Muscle layer of colon (tissue), 2 donors: ENCODE results near the gene LGR4.
"Not testable (repeated sequence)": the region's sequence is repeated elsewhere in the genome, so short reads cannot be mapped to it uniquely, and the experiment has no call there.

Source experiments
- H3K27ac ChIP-seq: one replicate; pipeline ENCODE4 v1.7.0; 2013; ENCODE audit warnings: low read depth, mild to moderate bottlenecking, low read length, moderate library complexity
- H3K27me3 ChIP-seq, 2 donors: one replicate each; pipeline ENCODE4 v1.7.0; 2013; ENCODE audit warnings: low read length in 2 of 2, mild to moderate bottlenecking in 2 of 2; ENCODE audit not compliant: insufficient read depth in 2 of 2, control insufficient read depth in 1 of 2
- H3K36me3 ChIP-seq: one replicate; pipeline ENCODE4 v1.7.0; 2013; ENCODE audit warnings: mild to moderate bottlenecking, low read length; ENCODE audit not compliant: insufficient read depth
- H3K4me1 ChIP-seq: one replicate; pipeline ENCODE4 v1.7.0; 2013; ENCODE audit warnings: mild to moderate bottlenecking, low read length; ENCODE audit not compliant: insufficient read depth
- H3K4me3 ChIP-seq, 2 donors: one replicate each; pipeline ENCODE4 v1.7.0; 2013; ENCODE audit warnings: low read length in 2 of 2, low read depth in 1 of 2, mild to moderate bottlenecking in 1 of 2, moderate library complexity in 1 of 2
- H3K9ac ChIP-seq: one replicate; pipeline ENCODE4 v1.7.0; 2013; ENCODE audit warnings: low read length
- H3K9me3 ChIP-seq: one replicate; pipeline ENCODE4 v1.7.0; 2013; ENCODE audit warnings: mild to moderate bottlenecking, low read length
- donor health status: abdominal sarcoma.
- donor health status: Adenocarcinoma of cecum.

The LGR4 gene

DNA sequence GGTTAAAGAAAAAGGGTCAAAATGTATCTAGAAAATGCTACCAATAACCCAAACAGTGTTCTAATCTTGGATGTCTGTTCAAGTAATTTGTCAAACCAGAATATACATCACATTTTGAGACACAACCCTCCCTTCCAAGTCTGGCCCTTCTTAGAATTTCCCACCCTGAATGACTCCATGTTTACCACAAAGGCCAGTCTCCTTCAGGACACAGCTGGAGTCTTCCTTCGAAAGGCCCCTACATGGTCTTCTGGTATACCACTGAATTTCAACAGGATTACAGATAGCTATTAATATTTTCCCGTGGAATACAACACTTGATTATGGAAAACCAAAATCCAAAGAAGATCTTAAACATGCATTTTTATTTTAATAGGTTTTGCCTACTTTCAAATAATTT lies 119.8 kb downstream of the LGR4 start:
- Histone ChIP-seq H3K4me1 (peaks cover 2% of the 10 kb centered on the region), H3K9me3 (no peaks in the 10 kb centered on the region), H3K27ac (no peak overlapping the region), H3K27me3 (no peaks in the 10 kb centered on the region), H3K9ac (no peak overlapping the region), H3K4me3 (no peak overlapping the region), H3K36me3 (no peaks in the 10 kb centered on the region)

DNA sequence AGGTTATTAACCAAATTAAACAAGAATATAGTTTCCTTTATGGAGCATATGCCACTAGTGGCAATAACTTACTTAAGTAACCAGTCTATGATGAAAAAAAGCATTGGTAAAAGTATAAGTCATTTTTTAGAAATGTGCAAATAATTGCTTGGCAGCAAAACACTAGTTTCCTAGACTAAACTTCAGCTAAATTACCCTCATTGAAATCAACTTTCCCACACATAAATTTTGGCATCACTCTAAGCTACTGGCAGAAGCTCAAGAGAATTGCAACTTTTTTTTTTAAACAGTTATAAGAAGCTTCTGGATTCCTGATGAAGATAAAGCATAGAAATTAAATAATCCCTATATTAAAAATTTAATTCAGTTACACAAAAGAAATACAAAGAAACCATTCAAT lies 122.1 kb downstream of the LGR4 start:
- no peaks in the 10 kb centered on the region for H3K27me3 ChIP-seq

DNA sequence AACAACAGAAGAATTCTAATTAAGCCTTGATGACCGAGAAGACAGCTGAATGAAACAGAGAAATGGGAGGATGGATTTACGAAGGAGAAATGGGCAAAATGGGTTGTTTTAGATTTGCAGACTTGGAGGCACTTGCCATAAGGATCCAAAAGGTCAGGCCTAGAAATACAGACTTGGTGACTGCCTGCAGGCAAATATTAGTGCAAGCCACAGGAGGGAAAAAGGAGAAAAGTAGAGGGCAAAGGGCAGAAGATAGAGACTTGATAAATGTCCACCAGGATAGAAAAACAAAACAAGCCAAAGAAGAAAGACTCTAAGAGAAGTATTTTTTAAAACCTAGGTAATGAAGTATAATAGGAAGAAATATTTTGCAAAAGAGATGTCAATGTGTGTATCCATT lies 122.7 kb downstream of the LGR4 start:
- Histone ChIP-seq H3K9me3 (no peaks in the 10 kb centered on the region), H3K36me3 (no peaks in the 10 kb centered on the region), H3K27ac (no peak overlapping the region), H3K9ac (no peak overlapping the region), H3K4me3 (no peak overlapping the region), H3K27me3 (no peaks in the 10 kb centered on the region), H3K4me1 (peaks cover 5% of the 10 kb centered on the region)

More for the DNA sequence above, 122.1 kb downstream of the LGR4 start:
- no peaks in the 10 kb centered on the region for H3K9me3 ChIP-seq
- H3K9ac ChIP-seq, result no peak overlapping the region
- no peak overlapping the region for H3K27ac ChIP-seq
- no peak overlapping the region for H3K4me3 ChIP-seq
- no peaks in the 10 kb centered on the region for H3K36me3 ChIP-seq
- peaks cover 5% of the 10 kb centered on the region for H3K4me1 ChIP-seq

DNA sequence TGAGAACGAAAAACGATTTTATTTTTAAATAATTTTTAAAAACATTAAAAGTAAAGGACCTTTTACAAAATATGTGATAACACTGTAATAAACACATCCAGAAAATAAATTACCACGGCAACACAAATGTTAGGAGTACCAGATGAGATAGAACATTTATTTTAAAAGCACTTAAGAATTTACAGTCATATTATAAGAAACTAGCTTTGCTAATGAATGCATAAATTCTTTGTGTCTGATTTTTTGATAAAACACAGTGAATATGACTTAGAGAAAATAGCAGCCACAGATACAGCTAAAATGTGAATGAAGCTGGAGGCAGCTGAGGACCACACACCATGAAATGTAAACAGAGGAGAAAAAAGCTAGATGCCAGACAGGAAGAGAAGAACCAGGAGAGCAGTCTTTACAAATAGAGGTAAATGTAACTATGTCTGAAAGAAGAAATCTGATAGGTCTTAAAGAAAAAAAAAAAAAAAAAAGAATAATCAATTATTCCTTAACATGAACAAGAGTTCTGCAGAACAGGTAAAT lies 124.2 kb downstream of the LGR4 start:
- Histone ChIP-seq H3K27me3 (no peaks in the 10 kb centered on the region), H3K4me1 (peaks cover 5% of the 10 kb centered on the region), H3K9me3 (no peaks in the 10 kb centered on the region), H3K27ac (no peak overlapping the region), H3K9ac (no peak overlapping the region), H3K36me3 (no peaks in the 10 kb centered on the region), H3K4me3 (no peak overlapping the region)

DNA sequence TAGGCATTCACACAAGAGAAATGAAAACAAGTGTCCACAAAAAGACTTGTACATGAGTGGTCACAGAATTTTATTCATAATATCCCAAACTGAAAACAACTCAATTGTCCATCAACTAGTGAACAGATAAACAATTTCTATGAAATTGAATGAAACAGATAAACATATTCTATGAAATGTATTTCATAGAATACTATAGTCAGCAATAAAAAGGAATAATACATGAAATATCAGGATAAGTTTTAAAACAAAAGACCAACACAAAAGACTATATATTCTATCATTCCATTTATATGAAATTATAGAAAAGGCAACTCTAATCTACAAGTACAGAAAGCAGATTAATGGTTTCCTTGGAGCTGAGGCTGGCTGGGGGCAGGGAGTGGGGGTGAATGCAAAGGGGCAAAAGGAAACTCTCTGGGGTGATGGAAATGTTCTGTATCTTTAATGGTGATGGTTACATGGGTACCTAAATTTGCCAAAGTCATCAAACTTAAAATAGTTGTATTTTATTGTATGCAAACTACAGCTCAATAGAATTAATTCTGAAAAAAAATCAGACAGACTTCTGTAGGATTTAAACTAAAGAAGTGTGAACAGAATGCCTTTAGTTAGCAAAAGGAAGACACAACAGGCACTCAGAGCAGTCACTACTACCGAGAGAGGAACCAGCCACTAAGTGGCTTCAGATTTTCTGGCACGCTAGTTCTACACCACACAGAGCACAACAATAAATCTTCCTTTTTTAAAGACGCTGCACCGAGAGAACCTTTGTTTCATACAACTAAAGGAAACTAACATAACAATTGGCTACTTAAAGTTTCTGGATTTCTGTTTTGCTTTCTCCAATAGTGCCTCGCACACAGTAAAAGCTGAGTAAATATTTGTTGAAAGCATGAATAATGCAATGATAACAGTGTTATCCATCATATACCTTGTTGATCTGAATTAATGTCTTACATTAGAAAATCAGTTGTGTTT lies 124.9 kb downstream of the LGR4 start:
- no peak overlapping the region for H3K4me3 ChIP-seq
- H3K36me3 ChIP-seq, result no peaks in the 10 kb centered on the region
- no peak overlapping the region for H3K27ac ChIP-seq
- no peaks in the 10 kb centered on the region for H3K27me3 ChIP-seq
- no peaks in the 10 kb centered on the region for H3K9me3 ChIP-seq
- H3K4me1 ChIP-seq, result peaks cover 5% of the 10 kb centered on the region
- no peak overlapping the region for H3K9ac ChIP-seq

DNA sequence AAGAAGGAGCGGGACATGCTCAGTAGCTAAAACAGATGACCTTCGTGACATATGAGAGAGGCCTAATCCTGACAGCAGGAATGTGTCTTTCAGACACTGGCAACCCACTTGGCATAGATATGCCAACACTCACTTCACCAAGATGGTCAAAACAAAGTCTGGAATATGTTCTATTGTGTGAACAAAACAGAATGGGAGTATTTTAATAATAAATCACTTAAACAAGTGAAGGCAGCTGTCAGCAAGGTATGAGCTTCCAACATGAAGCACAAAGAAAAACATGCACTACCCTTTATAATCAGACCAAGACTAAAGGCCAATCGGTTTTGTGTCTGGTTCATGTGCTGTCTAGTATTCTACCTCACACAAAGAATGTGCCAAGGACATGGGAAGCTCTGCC lies 132.6 kb downstream of the LGR4 start:
- Histone ChIP-seq H3K9me3 (no peaks in the 10 kb centered on the region), H3K27ac (no peak overlapping the region), H3K36me3 (no peaks in the 10 kb centered on the region), H3K9ac (no peak overlapping the region), H3K4me3 (no peak overlapping the region), H3K27me3 (no peaks in the 10 kb centered on the region), H3K4me1 (no peaks in the 10 kb centered on the region)

DNA sequence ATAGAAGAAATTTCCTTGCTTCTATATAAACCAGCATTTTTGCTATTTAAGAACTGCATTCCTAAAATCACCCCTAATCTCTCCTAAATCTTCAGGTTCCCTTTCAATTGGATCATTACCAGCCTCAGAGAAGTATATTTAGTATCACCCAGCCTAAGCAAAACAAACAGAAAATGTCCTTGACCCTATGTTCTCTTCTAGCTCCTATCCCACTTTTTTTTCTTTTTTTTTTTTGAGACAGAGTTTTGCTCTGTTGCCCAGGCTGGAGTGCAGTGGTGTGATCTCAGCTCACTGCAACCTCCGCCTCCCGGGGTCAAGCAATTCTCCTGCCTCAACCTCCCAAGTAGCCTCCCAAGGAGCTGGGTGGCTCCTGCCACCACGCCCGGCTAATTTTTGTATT lies 137.8 kb downstream of the LGR4 start:
- not testable (repeated sequence) for H3K9ac ChIP-seq, H3K4me1 ChIP-seq, H3K27ac ChIP-seq, H3K27me3 ChIP-seq, H3K4me3 ChIP-seq, H3K36me3 ChIP-seq, H3K9me3 ChIP-seq

DNA sequence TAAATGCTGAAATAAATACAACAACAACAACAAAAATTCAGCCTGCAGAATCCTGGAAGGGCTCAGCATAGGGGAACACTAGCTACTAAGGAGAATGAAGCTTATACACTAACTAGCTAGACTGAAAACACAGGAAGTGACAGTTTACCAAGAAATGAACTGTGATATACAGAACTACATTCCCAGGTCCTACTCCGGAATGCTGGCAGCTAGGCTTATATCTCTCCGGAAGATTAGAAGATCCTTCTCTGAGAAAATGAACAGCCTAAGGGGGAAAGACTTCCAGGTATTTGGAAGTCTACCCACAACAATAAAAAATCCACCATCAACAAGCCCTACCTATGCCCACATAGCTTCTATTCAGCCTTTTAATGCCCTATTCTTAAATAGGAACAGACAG lies 140.6 kb downstream of the LGR4 start:
- Histone ChIP-seq H3K4me1 (no peaks in the 10 kb centered on the region), H3K9ac (no peak overlapping the region), H3K9me3 (no peaks in the 10 kb centered on the region)

DNA sequence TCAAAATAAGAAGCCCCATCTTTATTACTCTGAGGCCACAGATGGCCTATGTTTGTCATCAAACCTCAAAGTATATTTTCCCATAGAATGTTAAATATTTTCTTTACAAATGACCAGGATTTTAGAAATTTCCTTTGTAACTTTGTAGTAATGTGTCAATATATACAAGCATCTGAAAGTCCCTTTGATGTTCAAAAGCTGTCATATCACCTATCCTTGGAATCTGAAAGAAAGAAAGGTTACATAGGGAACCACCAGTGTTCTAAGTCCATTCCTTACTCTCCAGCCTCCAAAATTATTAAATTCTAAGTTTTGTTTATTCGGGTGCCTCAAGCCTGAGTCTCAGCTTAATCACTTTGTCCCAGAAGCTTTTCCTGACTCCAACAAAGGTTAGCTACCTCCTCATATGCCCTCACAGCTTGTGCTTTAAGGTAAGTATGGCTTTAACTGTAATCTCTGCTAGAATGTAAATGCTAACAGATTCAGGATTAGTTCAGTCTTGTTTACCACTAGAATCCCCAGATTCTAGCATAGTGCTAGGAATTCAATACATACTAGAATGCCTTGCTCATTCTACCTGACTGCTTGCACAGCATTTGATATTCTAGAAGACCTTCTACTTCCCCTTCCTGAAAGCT lies 141.8 kb downstream of the LGR4 start:
- Histone ChIP-seq H3K4me3 (no peak overlapping the region), H3K9ac (no peak overlapping the region), H3K36me3 (no peaks in the 10 kb centered on the region), H3K27ac (no peak overlapping the region), H3K4me1 (no peaks in the 10 kb centered on the region), H3K27me3 (no peaks in the 10 kb centered on the region), H3K9me3 (no peaks in the 10 kb centered on the region)

More for the DNA sequence above, 140.6 kb downstream of the LGR4 start:
- Histone ChIP-seq H3K27me3 (no peaks in the 10 kb centered on the region), H3K36me3 (no peaks in the 10 kb centered on the region), H3K4me3 (no peak overlapping the region), H3K27ac (no peak overlapping the region)

DNA sequence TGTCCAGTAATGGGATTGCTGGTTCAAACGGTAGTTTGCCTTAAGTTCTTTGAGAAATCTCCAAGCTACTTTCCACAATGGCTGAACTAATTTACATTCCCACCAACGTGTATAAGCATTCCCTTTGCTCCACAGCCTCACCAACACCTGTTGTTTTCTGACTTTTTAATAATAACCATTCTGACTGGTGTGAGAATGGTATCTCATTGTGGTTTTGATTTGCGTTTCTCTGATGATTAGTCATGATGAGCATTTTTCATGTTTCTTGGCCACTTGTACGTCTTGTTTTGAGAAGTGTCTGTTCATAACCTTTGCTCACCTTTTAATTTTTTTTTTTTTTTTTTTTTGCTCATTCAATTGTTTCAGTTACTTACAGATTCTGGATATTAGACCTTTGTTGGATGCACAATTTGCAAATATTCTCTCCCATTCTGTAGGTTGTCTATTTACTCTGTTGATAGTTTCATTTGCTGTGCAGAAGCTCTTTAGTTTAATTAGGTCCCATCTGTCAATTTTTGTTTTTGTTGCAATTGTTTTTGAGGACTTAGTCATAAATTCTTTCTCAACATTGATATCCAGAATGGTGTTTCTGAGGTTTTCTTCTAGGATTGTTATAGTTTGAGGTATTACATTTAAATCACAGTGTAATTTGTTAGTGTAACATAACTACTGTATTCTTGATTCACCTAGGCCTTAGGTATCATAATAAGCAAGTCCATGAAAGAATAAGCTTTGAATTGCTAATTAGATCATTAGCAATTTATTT lies 142.5 kb downstream of the LGR4 start:
- Histone ChIP-seq H3K4me3 (no peak overlapping the region), H3K27ac (no peak overlapping the region), H3K9me3 (no peaks in the 10 kb centered on the region), H3K9ac (no peak overlapping the region), H3K27me3 (no peaks in the 10 kb centered on the region), H3K36me3 (no peaks in the 10 kb centered on the region), H3K4me1 (no peaks in the 10 kb centered on the region)

DNA sequence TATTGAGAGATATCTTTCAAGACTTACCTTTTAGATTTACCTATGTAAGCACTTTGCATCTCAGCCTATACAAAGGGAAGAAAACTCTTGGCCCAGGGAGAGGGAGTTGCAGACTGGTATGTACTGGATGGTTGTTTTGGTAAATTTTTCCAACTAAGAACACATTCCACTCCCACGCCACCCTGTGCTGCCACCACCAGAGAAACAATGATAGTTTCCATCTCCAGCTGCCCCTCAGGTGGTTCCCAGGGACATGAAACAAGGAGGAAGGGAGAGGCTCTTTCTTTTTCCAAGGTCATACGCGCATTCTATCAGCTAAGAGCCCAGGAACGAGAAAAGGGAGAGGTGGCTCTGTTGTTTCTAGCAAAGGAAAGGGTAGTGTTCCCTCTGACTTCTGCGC lies 144.0 kb downstream of the LGR4 start:
- H3K27me3 ChIP-seq, result no peaks in the 10 kb centered on the region
- H3K9me3 ChIP-seq, result no peaks in the 10 kb centered on the region
- H3K4me1 ChIP-seq, result no peaks in the 10 kb centered on the region
- no peak overlapping the region for H3K9ac ChIP-seq
- H3K27ac ChIP-seq, result no peak overlapping the region
- no peaks in the 10 kb centered on the region for H3K36me3 ChIP-seq
- H3K4me3 ChIP-seq, result no peak overlapping the region
